ENCODE measurements around the gene CLPTM1L.

CLPTM1L gene

GRCh38 chr5:1312206-1312605 is 32.7 kb downstream of the CLPTM1L start:
- TF ChIP-seq FOXP2 (optimal IDR thresholded peaks at IDR 0.05; ENCODE audit: control extremely low read depth, extremely low read length, insufficient read depth) (no peak), POLR2AphosphoS5 (IDR thresholded peaks at IDR 0.05; ENCODE audit: borderline replicate concordance, low read depth, low read length) (no peak), EZH2 (IDR thresholded peaks at IDR 0.05) (no peak)
- H3K4me3 ChIP-seq, result no peak overlapping the region
- no peaks in the 10 kb centered on the region for H3K36me3 ChIP-seq (ENCODE audit: insufficient read depth, low read length)
- no peak overlapping the region for H3K27ac ChIP-seq
- no peak overlapping the region for H3K9ac ChIP-seq (ENCODE audit: insufficient read length)
- no peak for DNase-seq (ENCODE audit: low read depth, low spot score)
- no peaks in the 10 kb centered on the region for H3K9me3 ChIP-seq (ENCODE audit: low read depth, low read length)

DNA sequence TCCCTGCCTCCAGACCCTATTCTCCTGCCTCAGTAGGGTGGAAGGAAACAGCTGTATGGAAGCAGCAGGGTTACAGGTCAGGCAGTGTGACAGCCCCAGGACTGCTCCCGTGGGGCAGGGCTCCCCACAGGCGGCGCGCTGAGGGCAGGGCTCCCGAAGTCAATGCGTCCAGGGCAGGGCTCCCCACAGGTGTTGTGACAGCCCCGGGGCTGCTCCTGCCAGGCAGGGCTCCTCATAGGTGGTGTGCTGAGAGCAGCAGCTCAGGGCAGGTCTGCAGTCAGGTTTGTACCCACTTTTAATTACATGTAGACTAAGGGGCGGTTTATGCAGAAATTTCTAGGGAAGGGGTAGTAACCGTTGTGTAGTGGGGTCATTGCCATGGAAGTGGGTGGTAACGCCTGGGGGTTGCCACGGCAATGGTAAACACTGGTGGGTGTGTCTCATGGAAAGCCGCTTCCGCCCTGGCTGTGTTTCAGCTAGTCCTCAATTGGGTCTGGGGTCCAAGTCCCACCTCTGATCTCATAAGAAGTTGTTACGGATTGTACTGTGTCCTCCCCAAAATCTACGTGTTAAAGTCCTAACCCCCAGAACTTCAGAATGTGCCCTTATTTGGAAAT is 33.4 kb downstream of the CLPTM1L start:
- H3K9ac ChIP-seq (ENCODE audit: insufficient read length), result no peak overlapping the region
- no peaks in the 10 kb centered on the region for H3K9me3 ChIP-seq (ENCODE audit: low read depth, low read length)
- H3K4me3 ChIP-seq, result no peak overlapping the region
- no peak overlapping the region for H3K27ac ChIP-seq
- DNase-seq (ENCODE audit: low read depth, low spot score), result no peak
- no peak for TF ChIP-seq FOXP2 (optimal IDR thresholded peaks at IDR 0.05; ENCODE audit: control extremely low read depth, extremely low read length, insufficient read depth)
- no peak for TF ChIP-seq POLR2AphosphoS5 (IDR thresholded peaks at IDR 0.05; ENCODE audit: borderline replicate concordance, low read depth, low read length)
- no peak for TF ChIP-seq EZH2 (IDR thresholded peaks at IDR 0.05)
- H3K36me3 ChIP-seq (ENCODE audit: insufficient read depth, low read length), result no peaks in the 10 kb centered on the region

DNA sequence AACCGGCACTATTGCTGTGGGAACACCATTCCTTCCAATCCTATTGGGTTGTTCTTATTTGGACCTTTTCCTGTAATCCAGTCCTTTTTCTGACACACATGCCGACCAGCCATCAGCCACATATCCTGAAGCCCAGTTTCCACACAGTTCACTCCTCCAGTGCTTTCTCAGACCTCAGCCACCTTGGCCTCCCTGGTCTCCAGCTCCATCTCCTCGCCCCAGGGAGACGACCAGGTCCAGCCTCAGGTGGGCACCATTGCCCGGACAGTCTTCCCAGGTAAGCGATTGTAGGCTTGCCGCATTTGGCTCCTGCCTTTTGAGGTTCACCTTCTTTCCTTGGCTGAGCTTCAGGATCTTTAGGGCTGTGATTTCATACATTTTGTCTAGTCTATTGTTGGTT is 34.8 kb downstream of the CLPTM1L start:
- Histone ChIP-seq H3K4me3 (no peak overlapping the region), H3K27ac (no peak overlapping the region), H3K36me3 (ENCODE audit: insufficient read depth, low read length) (no peaks in the 10 kb centered on the region), H3K9ac (ENCODE audit: insufficient read length) (no peak overlapping the region), H3K9me3 (ENCODE audit: low read depth, low read length) (no peaks in the 10 kb centered on the region)
- DNase-seq (ENCODE audit: low read depth, low spot score), result no peak
- TF ChIP-seq EZH2 (IDR thresholded peaks at IDR 0.05) (no peak), FOXP2 (optimal IDR thresholded peaks at IDR 0.05; ENCODE audit: control extremely low read depth, extremely low read length, insufficient read depth) (no peak), POLR2AphosphoS5 (IDR thresholded peaks at IDR 0.05; ENCODE audit: borderline replicate concordance, low read depth, low read length) (no peak)

DNA sequence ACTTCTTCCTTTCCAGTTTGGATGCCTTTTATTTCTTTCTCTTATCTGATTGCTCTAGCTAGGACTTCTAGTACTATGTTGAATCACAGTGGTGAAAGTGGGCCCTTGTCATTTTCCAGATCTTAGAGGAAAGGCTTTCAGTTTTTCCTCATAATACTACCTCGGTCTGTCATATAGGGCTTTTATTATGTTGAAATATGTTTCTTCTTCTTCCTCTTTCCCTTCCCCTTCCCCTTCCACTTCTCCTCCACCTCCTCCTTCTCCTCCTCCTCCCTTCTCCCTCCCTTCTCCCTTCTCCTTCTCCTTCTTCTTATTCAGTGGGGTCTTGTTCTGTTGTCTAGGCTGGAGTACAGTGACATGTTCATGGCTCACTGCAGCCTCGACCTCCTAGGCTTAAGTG is 40.9 kb downstream of the CLPTM1L start:
- no peak for DNase-seq (ENCODE audit: low read depth, low spot score)
- Histone ChIP-seq H3K36me3 (ENCODE audit: insufficient read depth, low read length) (no peaks in the 10 kb centered on the region), H3K27ac (no peak overlapping the region), H3K9ac (ENCODE audit: insufficient read length) (no peak overlapping the region), H3K4me3 (no peak overlapping the region), H3K9me3 (ENCODE audit: low read depth, low read length) (no peaks in the 10 kb centered on the region)
- TF ChIP-seq FOXP2 (optimal IDR thresholded peaks at IDR 0.05; ENCODE audit: control extremely low read depth, extremely low read length, insufficient read depth) (no peak), POLR2AphosphoS5 (IDR thresholded peaks at IDR 0.05; ENCODE audit: borderline replicate concordance, low read depth, low read length) (no peak), EZH2 (IDR thresholded peaks at IDR 0.05) (no peak)

- Histone ChIP-seq H3K9ac (ENCODE audit: insufficient read length) (no peak overlapping the region), H3K36me3 (ENCODE audit: insufficient read depth, low read length) (no peaks in the 10 kb centered on the region), H3K9me3 (ENCODE audit: low read depth, low read length) (no peaks in the 10 kb centered on the region), H3K27ac (no peak overlapping the region), H3K4me3 (no peak overlapping the region)
- no peak for TF ChIP-seq POLR2AphosphoS5 (IDR thresholded peaks at IDR 0.05; ENCODE audit: borderline replicate concordance, low read depth, low read length)
- TF ChIP-seq FOXP2 (optimal IDR thresholded peaks at IDR 0.05; ENCODE audit: control extremely low read depth, extremely low read length, insufficient read depth), result no peak
- no peak for TF ChIP-seq EZH2 (IDR thresholded peaks at IDR 0.05)
- DNase-seq (ENCODE audit: low read depth, low spot score), result no peak
These were observed 42.6 kb downstream of the CLPTM1L start for GRCh38 chr5:1302258-1302657.

GRCh38 chr5:1300581-1301083 is 44.3 kb downstream of the CLPTM1L start:
- DNase-seq (ENCODE audit: low read depth, low spot score), result no peak
- H3K4me3 ChIP-seq, result no peak overlapping the region
- no peak overlapping the region for H3K9ac ChIP-seq (ENCODE audit: insufficient read length)
- H3K9me3 ChIP-seq (ENCODE audit: low read depth, low read length), result no peaks in the 10 kb centered on the region
- H3K27ac ChIP-seq, result no peak overlapping the region
- no peaks in the 10 kb centered on the region for H3K36me3 ChIP-seq (ENCODE audit: insufficient read depth, low read length)
- no peak for TF ChIP-seq EZH2 (IDR thresholded peaks at IDR 0.05)
- no peak for TF ChIP-seq POLR2AphosphoS5 (IDR thresholded peaks at IDR 0.05; ENCODE audit: borderline replicate concordance, low read depth, low read length)
- TF ChIP-seq FOXP2 (optimal IDR thresholded peaks at IDR 0.05; ENCODE audit: control extremely low read depth, extremely low read length, insufficient read depth), result no peak

GRCh38 chr5:1299961-1300360 is 44.9 kb downstream of the CLPTM1L start:
- Histone ChIP-seq H3K4me3 (no peak overlapping the region), H3K9me3 (ENCODE audit: low read depth, low read length) (no peaks in the 10 kb centered on the region), H3K27ac (no peak overlapping the region), H3K9ac (ENCODE audit: insufficient read length) (no peak overlapping the region), H3K36me3 (ENCODE audit: insufficient read depth, low read length) (no peaks in the 10 kb centered on the region)
- DNase-seq (ENCODE audit: low read depth, low spot score), result no peak
- TF ChIP-seq EZH2 (IDR thresholded peaks at IDR 0.05) (no peak), POLR2AphosphoS5 (IDR thresholded peaks at IDR 0.05; ENCODE audit: borderline replicate concordance, low read depth, low read length) (no peak), FOXP2 (optimal IDR thresholded peaks at IDR 0.05; ENCODE audit: control extremely low read depth, extremely low read length, insufficient read depth) (no peak)

DNA sequence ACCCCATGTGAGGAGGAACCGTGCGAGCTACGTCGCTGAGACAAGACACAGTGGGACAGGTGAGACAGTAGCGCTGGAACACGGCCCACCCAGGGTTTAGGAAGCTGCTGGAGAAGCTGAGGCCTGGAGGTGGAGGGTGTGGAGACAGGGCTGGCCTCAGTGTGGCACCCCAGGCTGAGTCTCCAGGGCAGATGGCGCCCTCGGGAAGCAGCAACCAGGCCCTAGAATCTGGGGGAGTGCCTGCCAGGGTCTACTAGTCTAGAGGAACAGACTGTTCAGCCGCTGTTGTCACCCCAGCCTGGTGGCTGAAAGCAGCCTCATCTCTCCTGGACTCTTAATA is 45.4 kb downstream of the CLPTM1L start:
- no peak for DNase-seq (ENCODE audit: low read depth, low spot score)
- TF ChIP-seq POLR2AphosphoS5 (IDR thresholded peaks at IDR 0.05; ENCODE audit: borderline replicate concordance, low read depth, low read length) (no peak), EZH2 (IDR thresholded peaks at IDR 0.05) (no peak), FOXP2 (optimal IDR thresholded peaks at IDR 0.05; ENCODE audit: control extremely low read depth, extremely low read length, insufficient read depth) (no peak)
- Histone ChIP-seq H3K27ac (no peak overlapping the region), H3K4me3 (no peak overlapping the region), H3K9ac (ENCODE audit: insufficient read length) (no peak overlapping the region), H3K9me3 (ENCODE audit: low read depth, low read length) (no peaks in the 10 kb centered on the region), H3K36me3 (ENCODE audit: insufficient read depth, low read length) (no peaks in the 10 kb centered on the region)
